Central memory CD8-positive, alpha-beta T cell (primary cell): ENCODE results near the gene COL4A2.
"Not testable (repeated sequence)": the region's sequence is repeated elsewhere in the genome, so short reads cannot be mapped to it uniquely, and the experiment has no call there.

Source experiments
- ATAC-seq: fragments of 150-1000 bp; cut with Tn5 transposase; replicated peaks from 2 replicates; pipeline ENCODE4 v1.10.0; 2022; ENCODE audit warnings: mild to moderate bottlenecking, moderate FRiP score, moderate number of reproducible peaks; ENCODE audit not compliant: poor library complexity, severe bottlenecking; ENCODE audit errors: extremely low read depth
- DNase-seq, 2 donors: peaks; one replicate each; pipeline ENCODE4 v3.0.0; 2021; ENCODE audit warnings: low spot score in 2 of 2
- H3K27ac Mint-ChIP-seq: one replicate; pipeline ENCODE4 v1.8.0; 2022; ENCODE audit warnings: low read depth, mild to moderate bottlenecking, moderate library complexity, mixed read lengths
- H3K27me3 Mint-ChIP-seq: one replicate; pipeline ENCODE4 v1.8.0; 2022; ENCODE audit warnings: mixed read lengths
- H3K36me3 Mint-ChIP-seq: one replicate; pipeline ENCODE4 v1.8.0; 2022; ENCODE audit warnings: mild to moderate bottlenecking, moderate library complexity, mixed read lengths; ENCODE audit not compliant: insufficient read depth
- H3K4me1 Mint-ChIP-seq: one replicate; pipeline ENCODE4 v1.8.0; 2022; ENCODE audit warnings: mixed read lengths
- H3K4me3 Mint-ChIP-seq: one replicate; pipeline ENCODE4 v1.8.0; 2022; ENCODE audit warnings: mild to moderate bottlenecking, moderate library complexity, mixed read lengths
- H3K9me3 Mint-ChIP-seq: one replicate; pipeline ENCODE4 v1.8.0; 2022; ENCODE audit warnings: mixed read lengths

Gene COL4A2

DNA sequence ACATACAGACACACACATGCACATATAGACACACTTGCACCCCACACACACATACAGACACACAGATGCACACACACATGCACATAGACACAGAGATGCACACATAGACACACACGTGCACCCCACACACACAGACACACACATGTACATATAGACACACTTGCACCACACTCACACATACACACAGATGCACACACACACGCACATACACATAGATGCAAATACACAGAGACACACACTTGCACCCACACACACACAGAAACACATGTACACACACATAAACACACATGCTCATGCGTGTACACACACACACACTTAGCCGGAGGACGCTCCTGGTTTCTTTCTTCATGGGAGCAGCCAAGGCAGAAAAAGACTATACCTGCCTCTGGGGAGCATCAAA, 10.0 kb downstream of the COL4A2 start:
- DNase-seq = no peak
- H3K4me3 Mint-ChIP-seq = no peak overlapping the region
- ATAC-seq = no peak
- H3K4me1 Mint-ChIP-seq = no peaks in the 10 kb centered on the region
- H3K27ac Mint-ChIP-seq = no peak overlapping the region
- peaks cover 54% of the 10 kb centered on the region for H3K27me3 Mint-ChIP-seq
- H3K36me3 Mint-ChIP-seq = no peaks in the 10 kb centered on the region
- no peaks in the 10 kb centered on the region for H3K9me3 Mint-ChIP-seq

DNA sequence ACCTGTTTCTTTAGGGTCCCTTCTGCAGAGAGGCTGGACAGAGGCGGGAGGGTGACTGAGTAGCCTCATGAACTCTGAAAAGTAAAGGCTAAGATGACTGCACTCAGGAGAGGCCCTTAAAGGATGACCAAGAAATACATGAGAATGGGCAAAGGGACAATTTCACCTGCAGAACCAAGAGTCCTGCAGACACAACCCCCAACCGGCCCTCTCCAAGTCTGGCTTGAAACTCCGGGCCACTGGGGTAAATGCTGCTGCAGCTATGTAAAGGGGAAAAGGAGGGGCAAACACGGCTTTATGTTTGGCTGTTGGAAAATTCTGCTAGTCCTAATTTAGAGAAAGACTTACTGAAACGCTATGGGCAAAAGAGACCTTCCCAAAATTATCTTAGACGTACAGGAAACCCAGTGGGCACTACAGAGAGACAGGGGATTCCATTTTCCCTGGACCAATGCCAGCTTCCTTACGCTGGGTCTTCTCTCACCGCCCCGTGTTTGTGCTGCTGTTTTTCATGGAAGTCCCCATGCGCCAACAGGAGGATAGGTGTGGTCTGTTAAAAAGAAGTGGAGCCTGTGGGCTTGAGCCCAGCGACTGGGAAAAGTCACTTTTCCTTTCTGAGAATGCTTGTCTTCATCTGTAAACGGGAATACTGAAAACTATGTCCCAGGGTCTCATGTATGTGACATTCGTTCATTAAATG, 10.6 kb downstream of the COL4A2 start:
- no peak overlapping the region for H3K27ac Mint-ChIP-seq
- ATAC-seq (no peak), DNase-seq (no peak)
- no peaks in the 10 kb centered on the region for H3K4me1 Mint-ChIP-seq
- no peak overlapping the region for H3K4me3 Mint-ChIP-seq
- no peaks in the 10 kb centered on the region for H3K9me3 Mint-ChIP-seq
- H3K36me3 Mint-ChIP-seq = no peaks in the 10 kb centered on the region
- H3K27me3 Mint-ChIP-seq = peaks cover 54% of the 10 kb centered on the region

DNA sequence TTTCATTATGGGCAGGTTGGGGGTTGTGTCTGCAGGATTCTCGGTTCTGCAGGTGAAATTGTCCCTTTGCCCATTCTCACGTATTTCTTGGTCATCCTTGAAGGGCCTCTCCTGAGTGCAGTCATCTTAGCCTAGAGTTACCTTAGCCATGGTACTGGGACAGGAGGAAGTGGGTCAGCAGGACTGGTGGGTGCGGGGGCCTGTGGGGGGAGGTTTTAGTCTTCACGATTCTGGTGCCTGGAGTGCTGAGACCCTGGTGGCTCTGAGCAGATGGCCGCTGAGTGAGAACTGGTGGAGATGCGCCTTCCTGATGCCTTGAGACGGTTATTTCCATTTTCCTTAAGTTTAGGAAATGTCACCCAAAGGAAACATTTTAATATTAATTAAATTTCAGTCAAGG, 11.8 kb downstream of the COL4A2 start:
- no peak overlapping the region for H3K4me3 Mint-ChIP-seq
- no peaks in the 10 kb centered on the region for H3K9me3 Mint-ChIP-seq
- DNase-seq (no peak), ATAC-seq (no peak)
- H3K4me1 Mint-ChIP-seq = no peaks in the 10 kb centered on the region
- H3K36me3 Mint-ChIP-seq = no peaks in the 10 kb centered on the region
- H3K27ac Mint-ChIP-seq = no peak overlapping the region
- peaks cover 54% of the 10 kb centered on the region for H3K27me3 Mint-ChIP-seq

DNA sequence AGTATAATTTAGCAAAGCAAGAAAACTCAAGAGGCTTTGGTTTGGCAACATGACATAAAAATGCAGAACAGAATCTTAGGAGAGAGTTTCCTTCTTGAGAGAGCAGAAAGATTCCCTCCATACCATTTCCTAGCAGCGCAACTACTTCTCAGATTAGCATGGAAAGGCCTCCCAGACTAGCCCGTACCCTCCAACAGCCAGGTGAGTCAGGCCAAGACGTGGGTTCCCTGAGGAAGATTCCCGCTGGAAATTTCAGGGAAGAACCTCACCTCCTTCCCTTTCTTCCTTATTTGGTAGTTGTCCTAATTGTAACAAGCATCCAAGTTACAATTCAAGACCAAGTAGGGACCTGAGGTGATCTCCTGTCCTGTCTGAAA, 12.3 kb downstream of the COL4A2 start:
- Mint-ChIP-seq H3K27me3 (peaks cover 52% of the 10 kb centered on the region), H3K36me3 (no peaks in the 10 kb centered on the region), H3K27ac (no peak overlapping the region), H3K9me3 (no peaks in the 10 kb centered on the region), H3K4me1 (no peaks in the 10 kb centered on the region), H3K4me3 (no peak overlapping the region)
- ATAC-seq (no peak), DNase-seq (no peak)

DNA sequence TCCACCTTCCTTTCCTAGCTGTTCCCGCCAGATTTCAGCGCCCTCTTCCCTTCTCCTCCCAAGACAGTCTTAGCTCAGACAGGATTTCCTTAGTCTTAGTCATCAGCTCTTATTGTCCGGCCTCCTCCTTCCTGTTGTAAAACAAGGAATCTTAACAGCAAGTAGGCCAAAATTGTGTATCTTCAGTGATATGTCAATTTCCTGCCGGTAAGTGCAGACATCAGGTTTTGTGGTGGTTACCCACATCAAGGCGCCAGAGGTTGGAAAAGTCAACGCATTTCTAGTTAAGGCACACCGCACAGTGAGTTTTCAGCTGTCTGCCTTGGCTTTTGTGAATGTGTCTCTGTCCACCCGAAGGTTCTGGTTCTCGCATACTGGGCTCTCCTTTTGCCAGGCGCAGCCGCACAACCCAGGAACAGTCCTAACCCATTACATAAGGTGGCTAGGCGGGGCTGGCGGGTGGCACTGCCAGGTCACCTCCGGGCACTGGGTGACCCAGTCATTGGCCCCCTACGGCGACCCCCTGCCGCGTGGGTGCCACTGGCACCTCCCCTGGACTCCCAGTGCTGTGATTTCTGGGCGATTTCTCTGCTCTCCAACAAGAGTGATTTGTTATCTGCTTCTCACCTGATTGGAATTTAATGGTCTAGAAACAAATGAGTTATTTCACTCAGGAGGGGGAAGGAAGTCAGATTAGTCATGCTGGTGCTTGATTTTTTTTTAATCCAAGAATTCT, 12.9 kb downstream of the COL4A2 start:
- Mint-ChIP-seq H3K27me3 (peaks cover 56% of the 10 kb centered on the region), H3K36me3 (no peaks in the 10 kb centered on the region), H3K4me3 (no peak overlapping the region), H3K4me1 (no peaks in the 10 kb centered on the region), H3K27ac (no peak overlapping the region), H3K9me3 (no peaks in the 10 kb centered on the region)
- DNase-seq = no peak
- ATAC-seq = no peak

DNA sequence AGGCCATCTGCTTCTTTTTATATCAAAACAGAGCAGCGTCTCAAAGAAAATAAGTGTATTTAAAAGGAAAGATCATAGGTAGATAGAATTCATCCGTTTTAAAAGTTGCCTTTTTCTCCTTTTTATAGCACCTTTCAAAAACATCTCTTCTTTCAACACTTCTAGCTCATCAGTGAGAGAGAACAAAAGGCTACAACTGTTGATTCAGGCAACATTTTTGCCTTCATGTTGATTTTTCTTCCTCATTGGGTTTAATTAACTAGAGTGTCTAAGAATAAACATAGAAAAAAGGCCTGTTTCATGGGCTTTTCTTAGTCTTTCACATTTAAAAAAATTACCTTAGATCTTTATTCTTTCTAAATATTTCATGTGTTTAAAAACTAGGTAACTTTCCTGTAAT, 13.6 kb downstream of the COL4A2 start:
- ATAC-seq = no peak
- DNase-seq = no peak
- Mint-ChIP-seq H3K27me3 (peaks cover 56% of the 10 kb centered on the region), H3K27ac (no peak overlapping the region), H3K36me3 (no peaks in the 10 kb centered on the region), H3K4me1 (no peaks in the 10 kb centered on the region), H3K9me3 (no peaks in the 10 kb centered on the region), H3K4me3 (no peak overlapping the region)

DNA sequence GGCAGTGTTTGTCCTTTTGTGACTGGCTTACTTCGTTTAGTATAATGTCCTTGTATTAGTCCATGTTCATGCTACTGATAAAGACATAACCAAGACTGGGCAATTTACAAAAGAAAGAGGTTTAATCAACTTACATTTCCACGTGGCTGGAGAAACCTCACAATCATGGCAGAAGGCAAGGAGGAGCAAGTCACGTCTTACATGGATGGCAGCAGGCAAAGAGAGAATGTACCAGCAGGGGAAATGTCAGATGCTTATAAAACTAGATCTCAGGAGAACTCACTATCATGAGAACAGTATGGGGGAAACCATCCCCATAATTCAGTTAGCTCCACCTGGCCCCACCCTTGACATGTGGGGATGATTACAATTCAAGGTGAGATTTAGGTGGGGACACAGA, 14.5 kb downstream of the COL4A2 start:
- peaks cover 58% of the 10 kb centered on the region for H3K27me3 Mint-ChIP-seq

DNA sequence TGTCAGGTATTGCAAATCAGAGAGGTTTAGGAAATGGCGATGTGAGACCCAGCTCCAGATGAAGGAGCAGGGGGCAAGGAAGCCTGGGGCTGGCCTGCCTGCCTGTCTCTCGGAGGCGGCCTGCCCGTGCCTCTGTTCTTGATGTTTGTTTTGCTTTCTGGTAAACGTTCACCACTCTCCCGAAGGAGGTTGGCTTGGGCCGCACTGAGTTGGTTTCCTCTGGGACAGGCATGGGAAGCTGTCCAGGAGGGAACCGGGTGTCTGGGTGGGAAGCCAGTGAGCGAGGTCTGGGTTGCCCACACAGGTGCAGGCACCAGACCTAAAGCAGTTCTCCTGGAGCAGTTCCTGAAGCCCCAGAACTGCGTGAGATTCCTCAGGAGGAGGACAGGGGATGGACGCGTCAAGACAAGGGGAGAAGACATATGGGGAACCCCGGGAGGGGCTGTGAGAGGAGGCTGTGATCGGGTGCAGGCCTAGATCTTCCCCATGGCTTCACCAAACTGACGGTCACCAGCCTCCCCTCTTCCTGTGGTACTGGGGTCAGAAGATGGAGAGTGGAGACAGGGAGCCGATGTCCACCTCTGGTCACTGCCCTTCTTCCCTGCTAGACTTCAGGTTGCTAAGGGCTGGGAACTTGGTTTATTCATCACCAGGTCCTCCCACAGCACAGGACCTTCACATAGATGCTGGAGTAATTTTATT, 15.2 kb downstream of the COL4A2 start:
- Mint-ChIP-seq H3K4me3 (no peak overlapping the region), H3K27ac (no peak overlapping the region), H3K36me3 (no peaks in the 10 kb centered on the region), H3K9me3 (no peaks in the 10 kb centered on the region), H3K27me3 (peaks cover 65% of the 10 kb centered on the region), H3K4me1 (no peaks in the 10 kb centered on the region)
- no peak for DNase-seq
- ATAC-seq = no peak

More for the DNA sequence above, 14.5 kb downstream of the COL4A2 start:
- not testable (repeated sequence) for ATAC-seq, H3K36me3 Mint-ChIP-seq, H3K4me3 Mint-ChIP-seq, DNase-seq, H3K9me3 Mint-ChIP-seq, H3K27ac Mint-ChIP-seq, H3K4me1 Mint-ChIP-seq

DNA sequence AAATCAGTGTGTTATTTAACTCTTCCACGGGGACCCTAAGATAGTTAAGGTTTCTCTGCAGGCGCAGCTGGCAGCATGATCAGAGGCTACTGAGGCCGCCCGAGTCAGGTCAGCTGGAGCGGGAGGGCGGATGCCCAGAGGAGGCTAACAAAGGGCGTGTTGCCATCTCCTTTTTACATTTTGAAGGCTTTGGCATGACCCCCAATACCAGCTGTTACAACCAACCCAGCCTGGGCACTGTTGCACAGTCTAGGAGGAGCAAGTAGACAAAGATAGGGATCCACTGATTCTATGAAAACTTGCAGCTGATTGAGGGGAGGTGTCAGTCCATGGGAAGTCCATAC, 15.7 kb downstream of the COL4A2 start:
- H3K27ac Mint-ChIP-seq = no peak overlapping the region
- H3K9me3 Mint-ChIP-seq = no peaks in the 10 kb centered on the region
- no peaks in the 10 kb centered on the region for H3K36me3 Mint-ChIP-seq
- H3K4me1 Mint-ChIP-seq = no peaks in the 10 kb centered on the region
- DNase-seq (no peak), ATAC-seq (no peak)
- no peak overlapping the region for H3K4me3 Mint-ChIP-seq
- peaks cover 69% of the 10 kb centered on the region for H3K27me3 Mint-ChIP-seq

DNA sequence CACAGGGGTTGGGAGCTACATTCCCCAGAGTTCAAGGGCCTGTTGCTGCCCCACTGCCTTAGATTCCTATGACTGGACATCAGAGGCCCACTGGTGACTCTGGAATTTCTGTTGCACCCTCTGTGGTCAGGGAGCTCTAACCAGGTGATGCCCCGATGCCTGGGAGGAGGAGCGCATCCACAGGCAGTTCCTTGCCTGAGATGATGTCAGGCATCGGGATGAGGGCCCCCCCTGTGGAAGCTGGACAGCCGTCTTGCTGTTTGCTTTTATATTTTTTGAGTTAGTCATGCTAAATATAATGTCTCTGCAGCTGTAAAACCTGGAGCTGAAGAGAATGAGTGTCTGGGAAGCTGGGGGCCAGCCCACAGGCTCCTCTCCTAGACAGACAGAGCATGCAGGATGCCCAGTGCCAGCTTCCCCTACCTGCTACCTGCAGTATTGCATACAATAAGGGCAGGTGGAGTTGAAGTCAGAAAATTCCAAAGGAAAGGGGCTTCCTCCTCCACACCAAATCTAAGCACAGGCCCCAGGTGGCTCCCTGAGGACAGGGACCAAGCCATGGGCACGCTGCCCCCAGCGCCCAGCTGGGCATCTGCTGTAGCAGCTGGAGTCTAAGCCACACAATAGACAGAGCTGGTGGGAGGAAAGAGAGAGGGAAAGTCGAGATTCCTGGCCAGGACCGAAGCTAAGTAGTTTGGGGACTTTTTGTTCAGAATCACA, 16.2 kb downstream of the COL4A2 start:
- H3K27ac Mint-ChIP-seq = no peak overlapping the region
- H3K36me3 Mint-ChIP-seq = no peaks in the 10 kb centered on the region
- no peaks in the 10 kb centered on the region for H3K4me1 Mint-ChIP-seq
- ATAC-seq = no peak
- H3K9me3 Mint-ChIP-seq = no peaks in the 10 kb centered on the region
- DNase-seq = no peak
- H3K4me3 Mint-ChIP-seq = no peak overlapping the region
- H3K27me3 Mint-ChIP-seq = peaks cover 69% of the 10 kb centered on the region

DNA sequence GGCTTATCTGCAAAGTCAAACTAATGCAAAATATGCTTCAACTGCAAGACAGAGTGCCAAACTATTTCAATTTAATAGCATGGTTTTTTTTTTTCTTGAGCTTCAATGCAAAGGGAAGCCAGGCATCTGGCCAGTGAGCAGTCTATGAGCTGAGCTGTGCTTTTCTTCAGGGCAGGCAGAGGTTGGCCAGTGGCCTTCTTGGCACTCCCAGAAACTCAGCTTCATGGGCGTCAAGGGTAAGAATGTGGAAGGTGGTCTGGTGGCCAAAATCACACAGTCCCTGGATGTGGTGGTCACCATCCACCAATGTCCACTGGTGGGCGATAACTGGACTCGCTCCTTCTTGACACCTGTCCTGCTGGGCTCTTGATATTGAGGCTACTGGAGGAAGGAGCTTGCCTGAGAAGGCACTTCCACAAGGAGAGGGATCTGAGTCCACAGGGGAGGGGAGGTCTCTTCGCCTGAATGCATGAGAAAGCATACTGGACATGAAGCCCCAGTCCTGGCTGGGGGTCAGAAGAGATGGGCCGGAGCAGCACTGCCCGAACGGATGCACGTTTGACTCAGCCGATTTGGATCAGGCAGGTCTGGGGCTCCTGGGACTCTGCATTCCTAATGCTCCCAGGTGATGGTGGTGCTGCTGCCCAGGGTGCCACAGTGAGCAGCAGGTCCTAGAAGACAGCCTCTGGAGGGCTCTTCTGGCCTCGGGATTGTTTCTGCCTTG, 17.1 kb downstream of the COL4A2 start:
- no peaks in the 10 kb centered on the region for H3K36me3 Mint-ChIP-seq
- no peaks in the 10 kb centered on the region for H3K4me1 Mint-ChIP-seq
- no peak overlapping the region for H3K27ac Mint-ChIP-seq
- no peaks in the 10 kb centered on the region for H3K9me3 Mint-ChIP-seq
- H3K4me3 Mint-ChIP-seq = no peak overlapping the region
- H3K27me3 Mint-ChIP-seq = peaks cover 61% of the 10 kb centered on the region
- no peak for ATAC-seq
- no peak for DNase-seq

DNA sequence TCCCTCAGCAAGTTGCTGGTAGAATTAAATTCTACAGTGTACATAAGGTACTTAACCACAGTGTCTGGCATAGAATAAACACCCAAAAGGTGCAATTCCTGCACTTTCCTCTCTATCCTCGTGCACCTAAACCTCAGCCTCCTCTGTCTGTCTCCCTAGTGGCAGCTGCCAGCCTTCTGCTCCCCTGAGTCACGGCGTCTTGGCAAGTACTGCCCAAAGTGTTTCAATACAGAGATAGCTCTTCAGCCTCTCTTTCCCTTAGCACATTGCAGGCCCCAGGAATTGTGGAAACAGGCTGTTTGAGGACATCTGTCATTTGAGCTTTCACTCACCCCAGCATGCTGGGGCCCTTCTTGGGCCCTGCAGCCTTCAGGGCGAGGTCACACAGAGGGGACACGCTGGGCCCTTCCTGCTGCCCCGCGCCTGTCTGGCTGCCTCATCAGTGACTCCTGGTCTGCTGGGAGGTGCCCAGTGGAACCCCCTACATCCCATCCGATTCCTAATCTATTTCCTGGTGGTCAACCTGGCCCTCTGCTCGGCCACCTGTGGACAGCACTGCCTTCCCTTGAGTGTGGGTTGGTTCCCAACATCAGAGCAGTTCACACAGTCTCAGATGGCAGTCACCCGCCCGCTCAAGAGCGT, 19.3 kb downstream of the COL4A2 start:
- DNase-seq (no peak), ATAC-seq (no peak)
- Mint-ChIP-seq H3K36me3 (no peaks in the 10 kb centered on the region), H3K4me1 (no peaks in the 10 kb centered on the region), H3K27me3 (peaks cover 46% of the 10 kb centered on the region), H3K9me3 (no peaks in the 10 kb centered on the region), H3K4me3 (no peak overlapping the region), H3K27ac (no peak overlapping the region)
